ENCODE measurements around the gene ANAPC4. TPM values are rescaled to one million over a fixed set of nuclear protein-coding genes. Genes with fewer than 3 reads are reported as not detected.

The ANAPC4 gene
- total RNA-seq, 2 experiments from 2014 or later = 23.1 to 27.3 TPM

- no peak overlapping the region for H3K4me3 Mint-ChIP-seq
Measured at GRCh38 chr4:25467843-25468242, 90.8 kb downstream of the ANAPC4 start.

More at GRCh38 chr4:25467843-25468242, 90.8 kb downstream of the ANAPC4 start:
- CTCF ChIA-PET = no interaction called here
- H3K9me3 Mint-ChIP-seq = peaks cover 6% of the 10 kb centered on the region
- DNase-seq = no peak
- no peaks in the 10 kb centered on the region for H3K4me1 Mint-ChIP-seq (ENCODE audit: low read depth)
- no peak overlapping the region for H3K27ac Mint-ChIP-seq
- no peaks in the 10 kb centered on the region for H3K27me3 Mint-ChIP-seq (ENCODE audit: low read depth)
- H3K36me3 Mint-ChIP-seq (ENCODE audit: low read depth) = peaks cover 3% of the 10 kb centered on the region
- intact Hi-C loops (cut with micrococcal nuclease) = no loop called here

Other genes starting within 250 kb of the ANAPC4 start
- gene SEPSECS, start 216.8 kb upstream of the ANAPC4 start, total RNA-seq = 10 to 100 TPM; 14.7 to 17.9 TPM
- 10 to 100 TPM; 38.0 to 40.1 TPM for gene PI4K2B, start 143.2 kb upstream of the ANAPC4 start, total RNA-seq
- 10 to 100 TPM; 10.5 to 11.9 TPM for gene ZCCHC4, start 64.5 kb upstream of the ANAPC4 start, total RNA-seq

Measured in activated naive CD4-positive, alpha-beta T cell treated with anti-CD3 and anti-CD28 coated beads for 36 hours (primary cell).